Measurements from ENCODE around the gene RPL39L.

DNA sequence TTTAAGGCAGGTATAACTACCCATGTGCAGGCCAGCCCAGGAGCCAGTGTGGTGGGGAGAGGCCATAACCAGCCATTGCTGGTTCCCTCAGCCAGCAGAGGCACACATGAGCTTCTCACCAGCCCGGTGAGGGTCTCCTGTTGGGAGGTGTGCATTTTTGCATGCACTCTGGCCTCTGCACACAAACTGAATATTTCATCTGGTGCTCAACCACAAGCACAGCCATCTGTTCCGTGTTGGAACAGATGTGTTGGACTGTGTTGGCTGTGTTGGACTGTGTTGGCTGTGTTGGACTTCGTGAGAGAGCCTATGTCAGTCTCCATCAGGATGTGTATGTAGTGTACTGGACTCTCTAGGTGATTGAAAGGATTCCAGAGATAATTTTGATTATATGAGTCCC lies 67.2 kb downstream of the RPL39L start:
- TF ChIP-seq, protein P1, sequence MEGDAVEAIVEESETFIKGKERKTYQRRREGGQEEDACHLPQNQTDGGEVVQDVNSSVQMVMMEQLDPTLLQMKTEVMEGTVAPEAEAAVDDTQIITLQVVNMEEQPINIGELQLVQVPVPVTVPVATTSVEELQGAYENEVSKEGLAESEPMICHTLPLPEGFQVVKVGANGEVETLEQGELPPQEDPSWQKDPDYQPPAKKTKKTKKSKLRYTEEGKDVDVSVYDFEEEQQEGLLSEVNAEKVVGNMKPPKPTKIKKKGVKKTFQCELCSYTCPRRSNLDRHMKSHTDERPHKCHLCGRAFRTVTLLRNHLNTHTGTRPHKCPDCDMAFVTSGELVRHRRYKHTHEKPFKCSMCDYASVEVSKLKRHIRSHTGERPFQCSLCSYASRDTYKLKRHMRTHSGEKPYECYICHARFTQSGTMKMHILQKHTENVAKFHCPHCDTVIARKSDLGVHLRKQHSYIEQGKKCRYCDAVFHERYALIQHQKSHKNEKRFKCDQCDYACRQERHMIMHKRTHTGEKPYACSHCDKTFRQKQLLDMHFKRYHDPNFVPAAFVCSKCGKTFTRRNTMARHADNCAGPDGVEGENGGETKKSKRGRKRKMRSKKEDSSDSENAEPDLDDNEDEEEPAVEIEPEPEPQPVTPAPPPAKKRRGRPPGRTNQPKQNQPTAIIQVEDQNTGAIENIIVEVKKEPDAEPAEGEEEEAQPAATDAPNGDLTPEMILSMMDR (IDR thresholded peaks at IDR 0.05): no peak
- no peak for TF ChIP-seq SIN3A (IDR thresholded peaks at IDR 0.05; ENCODE audit: borderline replicate concordance, insufficient read depth, low read depth, low read length)
- TF ChIP-seq, protein P2, sequence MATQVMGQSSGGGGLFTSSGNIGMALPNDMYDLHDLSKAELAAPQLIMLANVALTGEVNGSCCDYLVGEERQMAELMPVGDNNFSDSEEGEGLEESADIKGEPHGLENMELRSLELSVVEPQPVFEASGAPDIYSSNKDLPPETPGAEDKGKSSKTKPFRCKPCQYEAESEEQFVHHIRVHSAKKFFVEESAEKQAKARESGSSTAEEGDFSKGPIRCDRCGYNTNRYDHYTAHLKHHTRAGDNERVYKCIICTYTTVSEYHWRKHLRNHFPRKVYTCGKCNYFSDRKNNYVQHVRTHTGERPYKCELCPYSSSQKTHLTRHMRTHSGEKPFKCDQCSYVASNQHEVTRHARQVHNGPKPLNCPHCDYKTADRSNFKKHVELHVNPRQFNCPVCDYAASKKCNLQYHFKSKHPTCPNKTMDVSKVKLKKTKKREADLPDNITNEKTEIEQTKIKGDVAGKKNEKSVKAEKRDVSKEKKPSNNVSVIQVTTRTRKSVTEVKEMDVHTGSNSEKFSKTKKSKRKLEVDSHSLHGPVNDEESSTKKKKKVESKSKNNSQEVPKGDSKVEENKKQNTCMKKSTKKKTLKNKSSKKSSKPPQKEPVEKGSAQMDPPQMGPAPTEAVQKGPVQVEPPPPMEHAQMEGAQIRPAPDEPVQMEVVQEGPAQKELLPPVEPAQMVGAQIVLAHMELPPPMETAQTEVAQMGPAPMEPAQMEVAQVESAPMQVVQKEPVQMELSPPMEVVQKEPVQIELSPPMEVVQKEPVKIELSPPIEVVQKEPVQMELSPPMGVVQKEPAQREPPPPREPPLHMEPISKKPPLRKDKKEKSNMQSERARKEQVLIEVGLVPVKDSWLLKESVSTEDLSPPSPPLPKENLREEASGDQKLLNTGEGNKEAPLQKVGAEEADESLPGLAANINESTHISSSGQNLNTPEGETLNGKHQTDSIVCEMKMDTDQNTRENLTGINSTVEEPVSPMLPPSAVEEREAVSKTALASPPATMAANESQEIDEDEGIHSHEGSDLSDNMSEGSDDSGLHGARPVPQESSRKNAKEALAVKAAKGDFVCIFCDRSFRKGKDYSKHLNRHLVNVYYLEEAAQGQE (IDR thresholded peaks at IDR 0.05; ENCODE audit: insufficient read depth in 1 of 2, low read depth in 2 of 2, low read length in 1 of 2): no peak

Measured in Panc1 (cell line).